Omental fat pad (tissue), 4 donors: Measurements from ENCODE around the gene MAG. TPM values are rescaled to one million over a fixed set of nuclear protein-coding genes. Genes with fewer than 3 reads are reported as not detected.

Experiments used
- ATAC-seq: fragments of 150-250 bp; one replicate; pipeline ENCODE4 v1.9.1; 2016; ENCODE audit warnings: mild to moderate bottlenecking, moderate library complexity; ENCODE audit not compliant: low FRiP score
- DNase-seq: peaks from one replicate; pipeline ENCODE4 v3.0.0-alpha.2; 2019; ENCODE audit warnings: low spot score
- CTCF ChIP-seq, 3 donors: fragments of 450-650 bp; IDR thresholded peaks; one replicate each; pipeline ENCODE4 v1.5.1; 2016 to 2017; ENCODE audit warnings: antibody characterized with exemption in 3 of 3, mild to moderate bottlenecking in 3 of 3, moderate library complexity in 2 of 3
- total RNA-seq, 4 donors: library from RNA; depleted of rRNA; stranded (reverse); fragments of >200 nt; gene quantifications; one replicate each; pipeline ENCODE4 v1.1.0, GENCODE V29; 2016

Gene MAG
- total RNA-seq, 4 donors from 2014 or later: not detected

- no peak for TF ChIP-seq CTCF (IDR thresholded peaks at IDR 0.05)
- ATAC-seq: no peak
- DNase-seq: no peak
Observed at GRCh38 chr19:35266520-35267352, 25.2 kb upstream of the MAG start.

- no peak for DNase-seq
- no peak for ATAC-seq
- no peak for TF ChIP-seq CTCF (IDR thresholded peaks at IDR 0.05)
Observed at GRCh38 chr19:35267353-35267817, 24.6 kb upstream of the MAG start.

- DNase-seq: no peak
- peak; percentile 57 for ATAC-seq
- no peak for TF ChIP-seq CTCF (IDR thresholded peaks at IDR 0.05)
Observed at GRCh38 chr19:35267818-35268535, 24.0 kb upstream of the MAG start.

GRCh38 chr19:35268536-35269437 is 23.2 kb upstream of the MAG start, which contains the start of gene USF2:
TSS of gene USF2 (plus strand) at chr19:35268962. CDS start at chr19:35269102, 140 bp downstream.
- no peak for TF ChIP-seq CTCF (IDR thresholded peaks at IDR 0.05)
- DNase-seq (no peak), ATAC-seq (no peak)

- peak; percentile 62 for ATAC-seq
- TF ChIP-seq CTCF (IDR thresholded peaks at IDR 0.05): peak in 1 of 3 donors; percentile 29
- peak; percentile 54 for DNase-seq
Observed at GRCh38 chr19:35269438-35270117, 22.4 kb upstream of the MAG start.

- ATAC-seq (no peak), DNase-seq (no peak)
- TF ChIP-seq CTCF (IDR thresholded peaks at IDR 0.05): no peak
Observed at GRCh38 chr19:35270381-35270811, 21.6 kb upstream of the MAG start.
